LoVo (cell line): ENCODE results near the gene TAF4.
"Not testable (repeated sequence)": the region's sequence is repeated elsewhere in the genome, so short reads cannot be mapped to it uniquely, and the experiment has no call there.

Experiments
- DNase-seq: peaks from one replicate; pipeline ENCODE4 v3.0.0-alpha.2; 2016; ENCODE audit warnings: low spot score

The TAF4 gene

DNA sequence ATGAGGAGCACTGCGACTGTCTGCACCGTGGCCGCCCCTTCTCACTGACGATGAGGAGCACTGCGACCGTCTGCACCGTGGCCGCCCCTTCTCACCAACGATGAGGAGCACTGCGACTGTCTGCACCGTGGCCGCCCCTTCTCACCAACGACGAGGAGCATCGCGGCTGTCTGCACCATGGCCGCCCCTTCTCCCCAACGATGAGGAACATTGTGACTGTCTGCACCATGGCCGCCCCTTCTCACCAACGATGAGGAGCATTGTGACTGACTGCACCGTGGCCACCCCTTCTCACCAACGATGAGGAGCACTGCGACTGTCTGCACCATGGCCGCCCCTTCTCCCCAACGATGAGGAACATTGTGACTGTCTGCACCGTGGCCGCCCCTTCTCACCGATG, 117.6 kb downstream of the TAF4 start:
- not testable (repeated sequence) for DNase-seq

DNA sequence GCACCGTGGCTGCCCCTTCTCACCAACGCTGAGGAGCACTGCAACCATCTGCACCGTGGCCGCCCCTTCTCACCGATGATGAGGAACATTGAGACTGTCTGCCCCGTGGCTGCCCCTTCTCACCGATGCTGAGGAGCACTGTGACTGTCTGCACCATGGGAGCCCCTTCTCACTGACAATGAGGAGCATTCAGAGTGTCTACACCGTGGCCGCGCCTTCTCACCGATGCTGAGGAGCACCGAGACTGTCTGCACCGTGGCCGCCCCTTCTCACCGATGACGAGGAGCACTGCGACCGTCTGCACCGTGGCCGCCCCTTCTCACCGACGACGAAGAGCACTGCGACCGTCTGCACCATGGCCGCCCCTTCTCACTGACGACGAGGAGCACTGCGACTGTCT, 120.2 kb downstream of the TAF4 start:
- not testable (repeated sequence) for DNase-seq

DNA sequence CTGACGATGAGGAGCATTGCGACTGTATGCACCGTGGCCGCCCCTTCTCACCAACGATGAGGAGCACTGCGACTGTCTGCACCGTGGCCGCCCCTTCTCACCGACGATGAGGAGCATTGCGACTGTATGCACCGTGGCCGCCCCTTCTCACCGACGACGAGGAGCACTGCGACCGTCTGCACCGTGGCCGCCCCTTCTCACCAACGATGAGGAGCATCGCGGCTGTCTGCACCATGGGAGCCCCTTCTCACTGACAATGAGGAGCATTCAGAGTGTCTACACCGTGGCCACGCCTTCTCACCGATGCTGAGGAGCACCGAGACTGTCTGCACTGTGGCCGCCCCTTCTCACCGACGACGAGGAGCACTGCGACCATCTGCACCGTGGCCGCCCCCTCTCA, 120.7 kb downstream of the TAF4 start:
- not testable (repeated sequence) for DNase-seq

DNA sequence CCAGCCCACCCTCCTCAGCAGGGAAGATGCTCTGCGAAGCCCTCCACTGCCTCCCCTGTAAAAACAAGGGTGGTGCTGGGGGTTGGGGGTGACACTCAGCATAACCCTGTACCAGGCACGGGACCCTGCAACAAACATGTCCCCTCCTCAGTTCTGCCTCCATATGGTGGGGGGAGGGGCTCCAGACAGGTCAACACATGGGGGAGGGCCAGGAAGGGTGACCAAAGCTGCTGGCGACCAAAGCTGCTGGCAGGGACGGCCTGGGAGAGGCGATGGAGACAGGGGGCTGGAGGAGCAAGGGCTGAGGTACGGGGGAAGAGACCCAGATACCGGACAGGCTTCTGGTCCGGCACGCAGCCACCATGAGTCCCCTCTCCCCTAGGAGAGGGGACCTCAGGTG, 123.2 kb downstream of the TAF4 start:
- DNase-seq: no peak

DNA sequence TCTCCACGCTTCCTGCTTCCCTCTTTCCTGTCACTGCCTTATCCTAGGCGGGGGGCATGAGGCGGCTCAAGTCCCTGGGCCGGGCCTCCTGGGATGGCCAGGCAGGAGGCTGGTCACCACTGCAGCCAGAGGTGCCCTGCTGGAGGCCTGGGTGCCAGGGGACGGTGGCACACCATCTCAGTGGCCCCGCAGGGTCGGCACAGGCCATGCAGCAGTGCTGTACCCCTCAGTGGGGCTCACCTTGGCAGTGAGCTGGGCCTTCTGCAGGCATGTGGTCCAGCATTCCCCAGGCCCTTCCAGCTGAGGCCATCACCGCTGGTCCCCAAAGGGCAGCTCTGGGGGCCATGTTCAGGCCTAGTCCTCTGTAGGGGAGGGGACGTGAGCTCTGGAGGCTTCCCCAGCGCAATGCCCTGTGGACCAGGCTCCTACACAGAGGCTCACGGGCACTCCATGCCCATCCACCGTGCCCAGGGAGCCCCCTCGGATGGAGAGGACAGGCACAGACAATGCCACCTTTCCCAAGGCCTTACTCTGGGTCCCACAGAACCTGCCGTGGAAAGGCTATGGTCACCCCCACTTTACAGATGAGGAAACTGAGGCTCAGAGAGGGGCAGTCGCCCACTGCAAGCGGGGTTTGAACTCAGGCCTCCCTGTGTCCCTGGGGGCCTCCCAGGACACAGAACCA, 123.8 kb downstream of the TAF4 start:
- no peak for DNase-seq

DNA sequence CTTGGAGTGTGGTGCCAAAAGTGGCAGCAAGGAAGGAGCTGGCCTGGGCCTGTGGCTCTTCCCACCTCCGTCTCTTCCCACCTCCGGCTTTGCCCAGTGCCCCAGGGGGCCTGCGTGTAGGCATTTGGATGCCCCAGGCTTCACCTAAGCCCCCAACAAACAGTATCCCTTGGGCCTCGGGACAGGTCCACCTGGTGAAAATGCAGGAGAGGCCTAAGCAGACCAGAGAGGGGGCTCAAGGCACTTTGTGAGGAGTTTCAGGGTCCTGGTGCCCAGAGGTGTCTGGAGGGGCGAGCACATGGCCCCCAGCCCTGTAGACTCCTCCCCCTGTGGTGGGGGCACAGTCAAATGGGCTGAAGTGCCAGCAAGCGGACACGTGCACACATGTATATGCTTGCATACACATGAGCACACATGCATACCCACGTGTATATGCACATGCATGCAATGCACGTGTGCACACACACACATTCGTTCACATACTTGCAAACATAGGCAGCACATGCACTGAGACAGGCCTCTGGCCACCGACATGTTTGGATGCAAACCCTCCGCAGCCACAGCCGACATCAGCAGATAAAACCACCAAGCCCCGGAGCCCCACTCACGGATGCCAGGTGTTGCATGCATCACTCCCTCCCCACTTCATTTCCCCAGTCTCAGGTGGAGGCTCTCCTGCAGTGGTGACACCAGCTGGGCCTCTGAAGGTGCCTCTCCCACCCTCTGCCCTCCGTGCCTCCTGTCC, 124.5 kb downstream of the TAF4 start:
- DNase-seq: no peak

DNA sequence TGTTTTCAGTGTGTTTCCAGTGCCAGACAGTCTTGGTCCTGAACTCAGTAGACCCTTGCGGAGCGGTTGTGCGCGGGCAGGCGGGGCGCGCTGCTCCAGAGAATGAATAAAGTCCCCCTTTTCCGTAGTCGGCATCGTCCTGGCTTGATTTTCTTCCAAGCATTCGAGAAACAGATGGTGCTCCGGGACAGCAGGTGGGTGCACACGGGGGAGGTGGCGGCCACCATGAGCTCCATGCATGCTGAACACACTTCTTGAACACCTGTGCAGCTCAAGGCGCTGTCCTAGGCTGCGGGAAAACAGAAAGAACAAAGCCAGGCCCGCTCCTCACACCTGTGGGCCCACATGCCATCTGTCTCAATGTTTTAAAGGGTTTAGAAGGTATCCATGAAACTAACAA, 125.2 kb downstream of the TAF4 start:
- no peak for DNase-seq

DNA sequence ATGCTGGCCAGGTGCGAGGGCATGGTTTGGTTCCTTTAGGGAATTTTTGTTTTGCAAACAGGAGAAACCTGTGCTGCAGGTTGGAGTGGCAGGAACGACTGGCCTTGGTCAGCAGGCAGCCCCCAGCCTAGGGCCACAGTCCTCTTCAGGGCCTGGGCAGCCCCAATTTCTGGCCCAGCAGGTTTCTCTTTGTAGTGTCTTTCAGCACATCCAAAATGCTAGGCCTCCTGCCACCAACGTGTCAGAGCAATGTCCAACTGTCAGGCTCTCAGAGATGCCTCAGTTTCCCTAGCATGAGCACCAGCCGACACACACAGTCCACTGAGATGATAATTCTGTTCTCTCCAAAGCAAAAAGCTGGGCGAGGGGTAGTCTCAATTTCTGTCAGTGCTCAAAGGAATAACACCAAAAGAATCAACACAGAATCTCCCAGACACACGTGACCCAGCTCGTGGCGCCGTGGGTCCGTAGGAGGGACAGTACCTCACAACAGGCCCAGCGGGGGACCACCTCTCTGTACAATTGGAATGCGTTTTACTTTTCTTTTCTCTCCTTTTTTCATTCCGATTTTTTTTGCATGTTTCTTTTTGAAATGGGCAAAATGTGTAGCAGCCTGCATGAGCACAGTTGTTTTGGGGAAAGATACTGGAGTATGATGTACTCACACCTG, 125.9 kb downstream of the TAF4 start:
- DNase-seq: no peak

DNA sequence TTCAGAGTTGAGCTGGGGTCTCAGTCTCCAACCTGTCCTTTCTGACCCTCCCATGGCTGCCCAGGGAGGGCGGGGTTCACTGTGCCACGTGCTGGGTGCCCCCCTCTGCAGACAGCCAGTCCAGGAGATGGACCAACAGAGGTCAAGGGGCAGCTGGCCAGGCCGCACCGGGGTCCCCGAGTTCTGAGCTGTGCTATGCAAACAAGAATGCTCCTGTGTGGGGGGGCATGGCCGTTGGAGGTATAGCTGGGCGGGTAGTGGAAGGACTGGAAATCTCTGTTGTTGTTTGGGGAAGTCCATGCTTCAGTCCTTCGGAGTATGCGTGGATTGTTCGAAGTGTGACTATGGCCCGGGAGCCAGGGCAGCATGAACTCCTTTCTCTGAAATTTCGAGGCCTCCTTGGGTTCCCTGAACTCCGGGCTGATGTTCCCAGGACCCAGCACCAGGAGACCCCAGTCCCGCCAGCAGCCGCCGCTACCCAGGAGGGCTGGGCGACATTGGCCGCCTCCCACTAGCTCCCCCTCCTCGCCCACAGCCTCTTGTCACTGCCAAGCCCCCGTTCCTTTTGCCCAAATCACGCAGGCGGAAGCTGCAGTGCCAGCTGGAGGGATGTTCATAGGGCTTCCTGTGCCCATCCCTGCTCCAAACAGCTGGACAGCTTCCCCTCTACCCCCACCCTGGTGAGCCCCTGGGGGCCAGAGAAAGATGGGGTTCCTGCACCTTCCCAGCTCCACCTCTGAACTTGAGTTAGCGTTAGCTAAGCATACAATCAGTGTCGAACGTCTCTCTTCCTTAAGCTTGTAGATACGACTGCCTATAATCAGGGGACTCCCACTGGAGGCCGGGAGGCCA, 126.6 kb downstream of the TAF4 start:
- no peak for DNase-seq

DNA sequence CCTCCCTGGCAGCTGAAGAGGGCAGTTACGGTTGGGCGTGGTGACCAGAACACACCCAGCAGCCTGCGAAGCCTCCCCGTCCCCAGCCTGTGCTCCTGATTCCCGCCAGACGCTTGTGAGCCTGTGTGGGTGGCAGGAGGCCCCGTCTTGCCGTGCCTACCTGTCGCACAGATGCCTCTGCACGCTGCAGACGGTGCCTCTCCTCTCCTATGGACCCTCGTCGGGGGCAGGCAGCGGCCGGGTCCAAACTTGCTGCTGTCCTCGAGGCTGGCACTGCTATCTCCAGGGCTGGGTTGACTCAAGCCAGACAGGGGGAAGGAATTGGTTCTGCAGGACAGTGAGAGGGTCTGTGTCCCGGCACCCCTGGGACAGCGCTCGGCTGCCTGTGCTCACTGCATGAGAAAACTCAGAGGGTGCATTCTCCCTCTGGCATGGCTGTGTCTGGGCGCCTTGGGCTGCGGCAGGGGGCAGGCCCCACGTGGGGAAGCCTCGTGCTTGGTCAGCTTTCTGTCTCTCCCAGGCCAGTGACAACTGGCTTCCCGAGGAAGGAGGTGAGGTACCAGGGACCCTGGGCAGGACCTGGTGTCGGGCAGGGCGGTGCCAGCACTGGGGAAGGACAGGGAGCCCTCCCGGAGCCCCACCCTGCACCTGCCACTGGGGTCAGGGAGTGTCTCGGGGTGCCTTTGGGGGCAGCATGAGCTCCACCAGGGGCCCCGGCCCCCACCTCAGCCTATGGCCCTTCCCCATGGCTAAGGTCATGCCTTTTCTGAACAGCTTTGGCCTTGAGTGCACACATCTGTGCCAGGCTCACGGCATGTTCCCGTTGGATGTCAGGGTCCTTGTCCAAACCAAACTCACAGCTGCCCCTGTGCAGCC, 127.5 kb downstream of the TAF4 start:
- DNase-seq: no peak

DNA sequence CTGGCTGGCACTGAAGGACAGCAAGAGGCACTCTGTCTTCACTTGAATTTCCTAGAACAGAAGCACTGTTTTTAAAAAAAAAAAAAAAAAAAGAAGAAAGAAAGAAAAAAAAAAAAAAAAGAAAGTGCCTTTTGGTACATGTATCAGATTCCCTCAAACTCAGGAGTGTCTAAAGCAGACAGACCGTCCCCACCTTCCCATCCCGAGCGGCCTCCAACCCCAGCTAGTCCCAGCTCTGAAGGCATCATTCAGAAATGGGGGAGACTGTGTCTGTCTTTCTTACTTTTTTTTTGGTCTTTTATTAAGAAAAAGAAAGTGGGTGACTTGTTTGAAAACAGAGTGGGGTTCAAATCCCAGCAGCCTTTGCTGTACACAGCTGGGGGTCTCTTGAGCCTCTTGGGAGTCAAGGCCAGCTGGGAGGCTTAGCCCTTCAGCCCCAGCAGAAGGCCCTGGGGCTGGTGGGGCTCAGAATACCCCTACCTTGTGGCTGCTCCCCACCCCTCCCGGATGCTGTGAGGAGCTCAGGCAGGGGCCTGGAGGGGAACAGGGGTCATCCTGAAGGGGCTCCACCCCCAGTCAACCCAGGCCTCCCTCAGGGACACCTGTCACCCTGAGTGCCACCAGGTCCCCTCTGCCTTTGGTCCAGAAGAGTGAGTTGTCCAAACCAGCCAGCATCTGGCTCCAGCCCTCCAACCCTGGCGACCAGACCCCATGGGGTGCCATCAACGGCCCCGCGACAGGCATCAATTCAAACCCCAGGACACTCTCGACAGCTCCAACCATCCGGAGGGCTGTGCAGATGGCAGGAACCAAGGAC, 128.3 kb downstream of the TAF4 start:
- DNase-seq: no peak

DNA sequence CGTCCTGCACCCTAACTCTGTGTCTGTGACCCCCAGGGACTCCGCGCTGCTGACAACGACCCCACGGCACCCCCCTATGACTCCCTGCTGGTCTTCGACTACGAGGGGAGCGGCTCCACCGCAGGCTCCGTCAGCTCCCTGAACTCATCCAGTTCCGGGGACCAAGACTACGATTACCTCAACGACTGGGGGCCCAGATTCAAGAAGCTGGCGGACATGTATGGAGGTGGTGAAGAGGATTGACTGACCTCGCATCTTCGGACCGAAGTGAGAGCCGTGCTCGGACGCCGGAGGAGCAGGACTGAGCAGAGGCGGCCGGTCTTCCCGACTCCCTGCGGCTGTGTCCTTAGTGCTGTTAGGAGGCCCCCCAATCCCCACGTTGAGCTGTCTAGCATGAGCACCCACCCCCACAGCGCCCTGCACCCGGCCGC, 129.0 kb downstream of the TAF4 start:
- DNase-seq: no peak

DNA sequence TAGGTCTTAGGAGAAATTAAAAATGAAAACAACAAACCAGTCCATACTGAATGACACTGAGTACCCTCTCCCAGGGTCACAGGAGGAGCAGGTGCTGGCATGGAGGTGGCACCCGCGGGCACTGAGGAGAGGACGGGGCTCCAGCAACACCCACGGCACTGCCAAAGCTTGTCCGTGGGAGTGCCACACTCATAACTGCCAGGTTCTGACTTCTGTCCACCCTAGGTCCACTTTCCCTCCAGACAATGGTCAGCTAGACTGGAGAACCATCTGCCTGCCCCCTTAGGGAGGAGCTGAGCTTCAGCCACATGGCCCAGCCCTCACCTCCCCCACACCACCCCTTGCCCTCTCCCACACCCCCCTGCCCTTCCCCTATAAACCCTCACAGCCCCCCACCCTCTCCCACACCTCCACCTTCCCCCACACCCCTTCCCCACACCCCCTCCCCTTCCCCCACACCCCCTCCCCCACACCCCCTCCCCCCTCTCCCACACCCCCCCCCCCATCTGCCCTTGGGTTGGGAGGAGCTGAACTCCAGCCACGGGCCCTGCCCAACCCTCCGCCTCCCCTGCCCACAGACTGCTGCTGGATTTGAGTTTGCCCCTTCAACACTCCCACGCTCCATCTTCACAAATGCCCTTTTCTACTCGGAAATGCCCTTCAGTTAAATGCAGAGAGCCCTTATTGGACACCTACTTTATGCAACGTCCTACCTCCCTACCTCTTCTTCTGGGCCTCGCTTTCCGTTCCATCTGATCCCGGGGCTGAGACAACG, 129.6 kb downstream of the TAF4 start:
- DNase-seq: no peak

DNA sequence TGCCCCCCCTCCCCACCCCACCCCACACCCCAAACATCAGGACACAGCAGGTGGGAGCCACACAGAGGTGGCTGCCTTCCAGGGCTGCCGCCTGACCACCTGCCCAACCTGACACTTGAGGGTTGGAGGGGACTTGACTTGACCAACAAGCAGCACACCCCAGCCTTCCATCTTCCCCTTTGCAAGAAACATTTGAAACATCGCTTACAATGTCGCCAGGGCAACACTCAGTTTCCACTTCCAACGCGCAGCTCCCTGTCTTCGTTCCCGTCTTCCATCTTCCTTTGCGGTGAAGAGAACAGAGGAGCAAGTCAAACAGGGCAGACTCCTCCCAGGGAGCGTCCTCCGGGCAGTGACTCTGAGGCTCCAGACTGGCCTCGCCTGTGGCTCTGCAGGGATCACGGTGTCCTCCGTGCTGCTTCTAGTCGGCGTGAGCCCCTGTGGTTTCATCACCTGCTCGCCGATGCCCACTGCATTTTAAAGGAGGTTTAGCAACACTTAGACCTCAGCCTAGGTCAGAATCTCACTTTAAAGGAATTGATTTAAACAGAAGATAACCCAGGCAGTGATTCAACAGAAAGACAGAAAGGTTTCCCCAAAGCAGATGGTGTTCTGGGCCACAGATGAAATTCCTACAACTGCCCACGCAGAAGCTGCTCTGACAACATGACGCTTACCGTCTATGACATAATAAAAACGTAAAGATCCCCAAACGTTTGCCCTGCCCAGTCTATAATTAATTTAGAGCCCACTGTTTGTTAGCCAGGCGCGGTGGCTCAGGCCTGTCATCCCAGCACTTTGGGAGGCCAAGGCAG, 130.8 kb downstream of the TAF4 start:
- no peak for DNase-seq

DNA sequence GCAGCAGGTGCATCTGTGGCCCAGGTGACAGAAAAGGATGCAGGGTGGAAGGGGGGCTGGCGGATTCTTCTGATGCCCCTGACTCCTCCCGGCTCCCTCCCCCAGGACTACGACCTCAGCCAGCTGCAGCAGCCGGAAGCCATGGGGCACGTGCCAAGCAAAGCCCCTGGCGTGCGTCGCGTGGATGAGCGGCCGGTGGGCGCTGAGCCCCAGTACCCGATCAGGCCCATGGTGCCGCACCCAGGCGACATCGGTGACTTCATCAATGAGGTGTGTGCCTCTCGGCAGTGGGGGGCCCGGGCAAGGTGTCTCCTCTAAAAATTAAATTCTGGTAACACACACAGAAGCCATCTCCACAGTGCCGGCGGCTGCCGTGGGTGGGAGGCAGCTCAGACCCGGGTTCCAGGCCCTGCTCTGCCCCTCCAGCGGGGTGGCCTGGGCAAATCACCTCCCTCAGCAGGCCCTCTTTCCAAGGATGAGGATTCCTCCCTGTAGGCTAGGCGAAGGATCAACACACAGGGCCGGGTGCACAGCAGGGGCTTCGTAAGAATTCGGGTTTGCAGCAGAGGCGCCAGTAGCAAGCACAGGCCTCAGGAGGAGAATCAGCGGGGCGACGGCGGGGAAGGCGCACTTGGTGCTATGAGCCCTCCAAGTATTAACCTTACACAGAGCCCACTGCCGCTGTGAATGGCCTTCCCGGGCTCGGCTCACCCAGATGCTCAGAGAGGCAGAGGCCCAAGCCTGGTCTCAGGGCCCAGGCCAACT, 131.5 kb downstream of the TAF4 start:
- no peak for DNase-seq

DNA sequence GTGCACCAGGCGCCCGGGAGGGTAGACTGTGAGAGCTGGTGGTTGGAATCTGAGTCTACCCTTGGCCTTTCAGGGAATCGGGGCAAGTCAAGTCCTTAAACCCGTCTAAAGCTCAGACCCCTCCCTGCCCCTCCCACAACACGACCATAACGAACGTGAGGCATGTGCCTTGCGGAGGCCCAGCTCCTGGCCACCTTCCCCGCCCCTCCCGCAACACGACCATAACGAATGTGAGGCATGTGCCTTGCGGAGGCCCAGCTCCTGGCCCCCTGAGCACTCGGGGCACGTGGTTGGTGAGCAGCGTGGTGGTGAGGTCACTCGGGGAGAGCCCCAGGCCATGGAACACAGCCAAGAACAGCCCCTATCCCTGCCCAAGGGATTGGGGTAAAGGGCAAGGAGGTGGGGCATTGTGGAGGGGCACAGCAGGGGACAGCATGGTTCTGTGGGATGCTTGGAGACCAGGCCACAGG, 132.2 kb downstream of the TAF4 start:
- DNase-seq: no peak

DNA sequence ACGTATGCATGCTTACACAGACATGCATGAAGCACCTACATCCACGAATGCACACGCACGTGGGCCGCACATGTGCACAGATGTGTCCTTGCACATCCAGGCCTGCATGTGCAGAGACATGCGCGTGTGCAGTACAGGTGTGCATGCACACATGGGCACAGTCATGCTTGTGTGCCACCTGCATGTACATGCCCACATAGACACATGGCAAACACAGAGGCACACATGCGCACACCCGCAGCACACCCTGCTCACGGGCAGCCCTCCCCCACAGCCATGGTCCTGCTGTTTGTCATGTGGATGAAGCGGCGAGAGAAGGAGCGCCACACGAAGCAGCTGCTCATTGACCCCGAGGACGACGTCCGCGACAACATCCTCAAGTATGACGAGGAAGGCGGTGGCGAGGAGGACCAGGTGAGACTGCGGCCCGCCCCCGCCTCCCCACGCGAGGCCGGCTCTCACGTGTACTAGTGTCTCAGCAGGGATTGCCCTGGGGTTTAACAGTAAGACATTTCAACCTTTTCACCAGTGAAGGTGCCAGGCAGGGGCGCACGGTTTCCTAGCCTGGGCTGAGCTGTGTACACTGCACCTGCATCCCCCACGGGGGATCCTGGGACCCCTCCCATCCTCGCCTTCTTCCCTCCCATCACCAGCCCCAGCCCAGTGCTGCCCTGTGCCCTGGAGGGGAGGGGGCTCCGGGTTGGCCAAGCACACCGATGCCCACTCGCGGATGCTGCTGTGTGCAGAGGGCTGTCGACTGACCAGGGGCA, 132.8 kb downstream of the TAF4 start:
- no peak for DNase-seq
